AML-193 (cell line): Measurements from ENCODE around the gene SPANXA1.
"Not testable (repeated sequence)": the region's sequence is repeated elsewhere in the genome, so short reads cannot be mapped to it uniquely, and the experiment has no call there.

Experiments used
- DNase-seq, 2 experiments: peaks; one replicate each; lab custom pipeline; 2025; lab: John Stamatoyannopoulos, UW

SPANXA1 gene, protein sequence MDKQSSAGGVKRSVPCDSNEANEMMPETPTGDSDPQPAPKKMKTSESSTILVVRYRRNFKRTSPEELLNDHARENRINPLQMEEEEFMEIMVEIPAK

DNA sequence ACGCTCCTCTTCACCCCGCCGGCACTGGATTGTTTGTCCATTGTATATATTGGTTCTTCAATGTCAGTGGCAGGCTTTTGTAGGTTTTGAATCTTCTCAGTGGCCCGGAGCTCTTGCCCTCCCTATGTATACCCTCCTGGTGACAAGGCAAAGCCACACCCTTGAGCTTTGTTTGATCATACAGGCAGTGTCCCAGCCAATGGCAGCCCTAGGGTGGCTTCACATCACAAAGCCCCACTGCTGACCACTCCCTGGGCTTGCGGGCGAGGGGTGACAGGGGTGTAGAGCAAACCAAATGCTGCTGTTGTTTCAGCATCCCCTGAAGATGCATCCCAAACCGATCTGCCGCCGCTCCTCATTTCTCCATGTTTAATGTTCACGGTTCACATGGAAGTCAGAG lies at the start of gene SPANXA1:
SPANXA1 (minus strand) TSS at position 101 of the 400 bp plus-strand sequence; CDS start at position 41, 60 bp downstream.
- not testable (repeated sequence) for DNase-seq

- DNase-seq: no peak
Observed at GRCh38 chrX:141632124-141632523, 47.6 kb upstream of the SPANXA1 start.

GRCh38 chrX:141619336-141619735 lies 34.8 kb upstream of the SPANXA1 start:
- DNase-seq: no peak

GRCh38 chrX:141609111-141609510 lies 24.6 kb upstream of the SPANXA1 start:
- no peak for DNase-seq

DNA sequence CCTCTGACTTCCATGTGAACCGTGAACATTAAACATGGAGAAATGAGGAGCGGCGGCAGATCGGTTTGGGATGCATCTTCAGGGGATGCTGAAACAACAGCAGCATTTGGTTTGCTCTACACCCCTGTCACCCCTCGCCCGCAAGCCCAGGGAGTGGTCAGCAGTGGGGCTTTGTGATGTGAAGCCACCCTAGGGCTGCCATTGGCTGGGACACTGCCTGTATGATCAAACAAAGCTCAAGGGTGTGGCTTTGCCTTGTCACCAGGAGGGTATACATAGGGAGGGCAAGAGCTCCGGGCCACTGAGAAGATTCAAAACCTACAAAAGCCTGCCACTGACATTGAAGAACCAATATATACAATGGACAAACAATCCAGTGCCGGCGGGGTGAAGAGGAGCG lies 4.9 kb upstream of the SPANXA1 start, which contains the start of gene SPANXA2:
SPANXA2 (plus strand) TSS at position 301 of the 400 bp plus-strand sequence; CDS start at position 361, 60 bp downstream.
- DNase-seq: not testable (repeated sequence)

- DNase-seq: not testable (repeated sequence)
Observed at GRCh38 chrX:141542551-141542950, 42.0 kb downstream of the SPANXA1 start.
